HepG2 (cell line): ENCODE results near the gene RBCK1. TPM values are rescaled to one million over a fixed set of nuclear protein-coding genes. Genes with fewer than 3 reads are reported as not detected.
A peak's percentile ranks its signal among the peaks of the same experiment; 100 is the strongest.

Experiments used
- ATF7 ChIP-seq, 2 experiments: fragments of 450-650 bp in 1 of 2; sonication (generic) in 1 of 2; formaldehyde crosslinking in 1 of 2; IDR thresholded peaks; 2 replicates each; pipeline versions ENCODE4 v1.4.0 to v1.6.1; 2016 to 2020; ENCODE audit warnings: antibody characterized with exemption in 1 of 2, mild to moderate bottlenecking in 1 of 2, missing genetic modification reagents in 1 of 2
- ATF7-NPFF ChIP-seq: sonication (generic); formaldehyde crosslinking; IDR thresholded peaks from 2 replicates; pipeline ENCODE4 v1.8.1; 2023; ENCODE audit warnings: mild to moderate bottlenecking, low read depth, missing genetic modification reagents, moderate library complexity
- CBX2 ChIP-seq, 2 experiments: fragments of 200-600 bp in 1 of 2; sonication (generic); formaldehyde crosslinking in 1 of 2; IDR thresholded peaks; 2 replicates each; pipeline versions ENCODE4 v1.7.0 to v1.8.1; 2018 to 2022; ENCODE audit warnings: low read depth in 2 of 2, low read length in 1 of 2, mild to moderate bottlenecking in 1 of 2, missing genetic modification reagents in 1 of 2
- GATAD2A ChIP-seq: IDR thresholded peaks from 2 replicates; pipeline ENCODE4 v1.6.1; 2016
- KDM3A ChIP-seq: IDR thresholded peaks from 2 replicates; pipeline ENCODE4 v1.6.1; 2018; ENCODE audit warnings: low read depth, missing compliant biosample characterization
- KLF9 ChIP-seq: IDR thresholded peaks from 2 replicates; pipeline ENCODE4 v1.6.1; 2016; ENCODE audit warnings: low read depth
- NR1H2 ChIP-seq: sonication (generic); formaldehyde crosslinking; IDR thresholded peaks from 2 replicates; pipeline ENCODE4 v1.8.1; 2022; ENCODE audit warnings: low read depth, missing genetic modification reagents, borderline replicate concordance
- NR2C2 ChIP-seq: sonication (generic); formaldehyde crosslinking; IDR thresholded peaks from 2 replicates; pipeline ENCODE4 v1.4.0; 2020; ENCODE audit warnings: missing genetic modification reagents, mild to moderate bottlenecking, moderate library complexity, borderline replicate concordance
- YEATS4 ChIP-seq: sonication (generic); formaldehyde crosslinking; IDR thresholded peaks from 2 replicates; pipeline ENCODE4 v1.4.0; 2020; ENCODE audit warnings: missing genetic modification reagents, borderline replicate concordance
- ZFP90 ChIP-seq: sonication (generic); formaldehyde crosslinking; IDR thresholded peaks from 2 replicates; pipeline ENCODE4 v1.8.0; 2022; ENCODE audit warnings: missing genetic modification reagents, mild to moderate bottlenecking, inconsistent platforms, borderline replicate concordance
- ZHX1 ChIP-seq: sonication (generic); formaldehyde crosslinking; IDR thresholded peaks from 2 replicates; pipeline ENCODE4 v1.8.1; 2022; ENCODE audit warnings: low read depth, mild to moderate bottlenecking, missing genetic modification reagents
- ZNF138 ChIP-seq: sonication (generic); formaldehyde crosslinking; IDR thresholded peaks from 2 replicates; pipeline ENCODE4 v1.5.0; 2020; ENCODE audit warnings: mild to moderate bottlenecking, low read depth, missing genetic modification reagents
- ZNF17 ChIP-seq: sonication (generic); formaldehyde crosslinking; IDR thresholded peaks from 2 replicates; pipeline ENCODE4 v1.5.0; 2020; ENCODE audit warnings: mild to moderate bottlenecking, missing genetic modification reagents
- ZNF232 ChIP-seq: sonication (generic); formaldehyde crosslinking; IDR thresholded peaks from 2 replicates; pipeline ENCODE4 v1.4.0; 2020; ENCODE audit warnings: missing genetic modification reagents, borderline replicate concordance
- ZNF263 ChIP-seq: sonication (generic); formaldehyde crosslinking; IDR thresholded peaks from 2 replicates; pipeline ENCODE4 v1.4.0; 2020; ENCODE audit warnings: missing genetic modification reagents
- ZNF331 ChIP-seq: sonication (generic); formaldehyde crosslinking; IDR thresholded peaks from 2 replicates; pipeline ENCODE4 v1.4.0; 2020; ENCODE audit warnings: missing genetic modification reagents
- ZNF577 ChIP-seq: sonication (generic); formaldehyde crosslinking; IDR thresholded peaks from 2 replicates; pipeline ENCODE4 v1.4.0; 2020; ENCODE audit warnings: mild to moderate bottlenecking, low read depth, missing genetic modification reagents, borderline replicate concordance
- ZNF672 ChIP-seq: sonication (generic); formaldehyde crosslinking; IDR thresholded peaks from 2 replicates; pipeline ENCODE4 v1.8.1; 2022; ENCODE audit warnings: missing genetic modification reagents
- ZNF761 ChIP-seq: sonication (generic); formaldehyde crosslinking; conservative IDR thresholded peaks from 2 replicates; pipeline ENCODE4 v1.4.0; 2020; ENCODE audit warnings: mild to moderate bottlenecking, missing genetic modification reagents
- ZSCAN30 ChIP-seq: sonication (generic); formaldehyde crosslinking; IDR thresholded peaks from 2 replicates; pipeline ENCODE4 v1.5.0; 2020; ENCODE audit warnings: mild to moderate bottlenecking, missing genetic modification reagents
- ZSCAN5A ChIP-seq: sonication (generic); formaldehyde crosslinking; IDR thresholded peaks from 2 replicates; pipeline ENCODE4 v1.8.0; 2022; ENCODE audit warnings: mild to moderate bottlenecking, missing genetic modification reagents, borderline replicate concordance
- polyA plus RNA-seq, 8 experiments: library from polyadenylated mRNA; depleted of rRNA in 3 of 8; stranded (reverse) in 7 of 8; unstranded in 1 of 8; fragments of >200 nt; fragmentation: Illumina TruSeq in 4 of 8; extraction: Trizol in 4 of 8; gene quantifications; 2 replicates each; pipeline versions ENCODE4 v1.2.1 to v1.2.3, GENCODE V29; 2011 to 2016; ENCODE audit warnings: low read depth in 4 of 8, missing spikeins in 1 of 8, mixed read lengths in 1 of 8; ENCODE audit not compliant: insufficient read depth in 1 of 8
- total RNA-seq, 5 experiments: library from RNA; depleted of rRNA; stranded (reverse); fragments of >200 nt; fragmentation: Illumina TruSeq; extraction: Trizol; gene quantifications; 2 replicates each; pipeline ENCODE4 v1.2.3, GENCODE V29; 2016; ENCODE audit warnings: low read depth in 1 of 5
- TF ChIP-seq, protein P1 (sequence below): sonication (generic); formaldehyde crosslinking; IDR thresholded peaks from 2 replicates; pipeline ENCODE4 v1.4.0; 2020; ENCODE audit warnings: missing genetic modification reagents

RBCK1 gene
- total and polyA plus RNA-seq, 2 of the 13 experiments (the other 11 are each of a cell fraction or from before 2014, with no cell fraction given), result 149 to 215 TPM

GRCh38 chr20:362271-363254 lies 45.5 kb upstream of the RBCK1 start (continued):
- TF ChIP-seq ZHX1 (CRISPR knock-in tag) (peak; percentile 91), NR2C2 (CRISPR knock-in tag) (peak; percentile 89), ZNF17 (CRISPR knock-in tag) (no peak), ZNF232 (CRISPR knock-in tag) (peak; percentile 93; the same call in 1 of the 2 replicates), ATF7 (IDR thresholded peaks at IDR 0.05) (peak; percentile 32; the same call in 1 of the 2 replicates), ATF7 (CRISPR knock-in tag; IDR thresholded peaks at IDR 0.05) (peak; percentile 96), ATF7-NPFF (CRISPR knock-in tag) (peak; percentile 96), YEATS4 (CRISPR knock-in tag) (peak; percentile 100), ZNF331 (CRISPR knock-in tag) (peak; percentile 99), KDM3A (CRISPR knock-in tag) (peak; percentile 100), ZNF761 (CRISPR knock-in tag) (peak; percentile 97), ZFP90 (CRISPR knock-in tag) (no peak; the same call in 1 of the 2 replicates), ZNF263 (peak; percentile 73), GATAD2A (CRISPR knock-in tag) (peak; percentile 100), ZNF672 (no peak), NR1H2 (CRISPR knock-in tag) (no peak; the same call in 1 of the 2 replicates), ZSCAN5A (CRISPR knock-in tag) (peak; percentile 86), ZSCAN30 (CRISPR knock-in tag) (peak; percentile 74), ZNF138 (CRISPR knock-in tag) (peak; percentile 88), KLF9 (CRISPR knock-in tag) (peak; percentile 98), CBX2 (IDR thresholded peaks at IDR 0.05; ENCODE audit: low read depth, low read length) (no peak), CBX2 (CRISPR knock-in tag; IDR thresholded peaks at IDR 0.05; ENCODE audit: low read depth) (no peak), ZNF577 (0 out of 2 replicates have a peak, but pooled peaks have one; percentile 74)
- TF ChIP-seq, protein P1, sequence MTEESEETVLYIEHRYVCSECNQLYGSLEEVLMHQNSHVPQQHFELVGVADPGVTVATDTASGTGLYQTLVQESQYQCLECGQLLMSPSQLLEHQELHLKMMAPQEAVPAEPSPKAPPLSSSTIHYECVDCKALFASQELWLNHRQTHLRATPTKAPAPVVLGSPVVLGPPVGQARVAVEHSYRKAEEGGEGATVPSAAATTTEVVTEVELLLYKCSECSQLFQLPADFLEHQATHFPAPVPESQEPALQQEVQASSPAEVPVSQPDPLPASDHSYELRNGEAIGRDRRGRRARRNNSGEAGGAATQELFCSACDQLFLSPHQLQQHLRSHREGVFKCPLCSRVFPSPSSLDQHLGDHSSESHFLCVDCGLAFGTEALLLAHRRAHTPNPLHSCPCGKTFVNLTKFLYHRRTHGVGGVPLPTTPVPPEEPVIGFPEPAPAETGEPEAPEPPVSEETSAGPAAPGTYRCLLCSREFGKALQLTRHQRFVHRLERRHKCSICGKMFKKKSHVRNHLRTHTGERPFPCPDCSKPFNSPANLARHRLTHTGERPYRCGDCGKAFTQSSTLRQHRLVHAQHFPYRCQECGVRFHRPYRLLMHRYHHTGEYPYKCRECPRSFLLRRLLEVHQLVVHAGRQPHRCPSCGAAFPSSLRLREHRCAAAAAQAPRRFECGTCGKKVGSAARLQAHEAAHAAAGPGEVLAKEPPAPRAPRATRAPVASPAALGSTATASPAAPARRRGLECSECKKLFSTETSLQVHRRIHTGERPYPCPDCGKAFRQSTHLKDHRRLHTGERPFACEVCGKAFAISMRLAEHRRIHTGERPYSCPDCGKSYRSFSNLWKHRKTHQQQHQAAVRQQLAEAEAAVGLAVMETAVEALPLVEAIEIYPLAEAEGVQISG, result peak; percentile 93
